HUDEP-2 (cell line): Measurements from ENCODE around the gene BTBD9.

Experiments
- DNase-seq, 76 experiments: peaks; one replicate each; lab custom pipeline; 2025; ENCODE audit not compliant: unreplicated experiment in 76 of 76; lab: John Stamatoyannopoulos, UW

Gene BTBD9

GRCh38 chr6:38171997-38172738, 467.6 kb downstream of the BTBD9 start:
- no peak for DNase-seq

GRCh38 chr6:38170666-38171355, 468.9 kb downstream of the BTBD9 start:
- no peak for DNase-seq

- DNase-seq: no peak
Measured at GRCh38 chr6:38169977-38170526, 469.7 kb downstream of the BTBD9 start.

- no peak for DNase-seq
Measured at GRCh38 chr6:38169221-38169976, 470.3 kb downstream of the BTBD9 start.

- no peak for DNase-seq
Measured at GRCh38 chr6:38168699-38169098, 471.0 kb downstream of the BTBD9 start.

GRCh38 chr6:38168126-38168525, 471.6 kb downstream of the BTBD9 start:
- no peak for DNase-seq

GRCh38 chr6:38167598-38167997, 472.1 kb downstream of the BTBD9 start:
- DNase-seq: no peak

- DNase-seq: no peak
Measured at GRCh38 chr6:38166411-38167240, 473.1 kb downstream of the BTBD9 start.

- no peak for DNase-seq
Measured at GRCh38 chr6:38164671-38165108, 475.0 kb downstream of the BTBD9 start.

GRCh38 chr6:38164131-38164481, 475.6 kb downstream of the BTBD9 start:
- DNase-seq: no peak

GRCh38 chr6:38163186-38164130, 476.3 kb downstream of the BTBD9 start:
- no peak for DNase-seq

GRCh38 chr6:38162493-38163185, 477.1 kb downstream of the BTBD9 start:
- DNase-seq: no peak

- no peak for DNase-seq
Measured at GRCh38 chr6:38161754-38162492, 477.8 kb downstream of the BTBD9 start.

- DNase-seq: no peak
Measured at GRCh38 chr6:38161331-38161730, 478.4 kb downstream of the BTBD9 start.

- DNase-seq: no peak
Measured at GRCh38 chr6:38160831-38161230, 478.9 kb downstream of the BTBD9 start.

- no peak for DNase-seq
Measured at GRCh38 chr6:38159596-38159995, 480.1 kb downstream of the BTBD9 start.

GRCh38 chr6:38158762-38159350, 480.9 kb downstream of the BTBD9 start:
- no peak for DNase-seq

GRCh38 chr6:38157905-38158304, 481.8 kb downstream of the BTBD9 start:
- DNase-seq: no peak
